ENCODE measurements around the gene EIF6.
"Not testable (repeated sequence)": the region's sequence is repeated elsewhere in the genome, so short reads cannot be mapped to it uniquely, and the experiment has no call there.

Gene EIF6

GRCh38 chr20:35284267-35284991 is at the start of gene EIF6:
TSS of gene EIF6 (minus strand) at chr20:35284772. CDS start at chr20:35284487, 285 bp downstream.
- DNase-seq = peak; percentile 74 to 85 (median 77)

DNA sequence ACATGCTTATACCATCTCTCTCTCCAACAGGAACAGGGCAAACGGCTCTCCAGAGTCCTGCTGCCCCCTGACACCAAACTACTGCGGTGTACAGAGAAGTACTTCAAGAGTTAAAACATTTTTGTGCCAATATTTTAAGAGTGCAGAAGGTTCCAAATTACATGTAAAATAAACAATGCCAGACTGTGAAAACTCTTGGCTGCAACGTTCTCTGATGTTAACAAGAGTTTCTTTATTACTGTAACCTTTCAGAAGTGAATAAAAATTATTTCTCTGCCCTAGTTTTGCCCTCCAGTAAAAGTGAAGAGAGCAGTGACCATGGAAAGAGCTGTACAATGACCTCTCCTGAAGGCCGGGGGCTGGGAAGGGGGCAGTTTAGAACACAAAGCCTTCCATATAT is 49.0 kb upstream of the EIF6 start:
- no peak for DNase-seq

GRCh38 chr20:35332540-35333200 is 48.1 kb upstream of the EIF6 start:
- DNase-seq = no peak

GRCh38 chr20:35329435-35330139 is 45.0 kb upstream of the EIF6 start:
- DNase-seq = peak; percentile 61 to 73 (median 62)

DNA sequence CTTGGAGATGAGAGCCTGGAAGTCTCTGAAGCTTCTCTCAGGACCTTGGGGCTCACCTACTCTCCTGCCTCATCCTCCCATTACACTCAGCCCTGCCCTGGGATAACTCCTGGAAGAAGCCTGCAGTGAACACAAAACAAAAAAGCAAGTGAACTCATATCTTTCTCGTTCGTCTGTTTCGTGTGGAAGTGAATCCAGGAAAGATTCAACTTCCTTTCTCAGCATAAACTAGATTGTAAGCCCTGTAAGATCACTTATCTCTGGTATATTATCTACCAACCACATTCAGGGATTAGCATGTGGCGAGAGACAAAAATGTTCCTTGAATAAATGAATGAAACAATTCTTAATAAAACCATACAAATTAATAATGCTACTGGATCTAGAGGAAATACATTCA is 44.1 kb upstream of the EIF6 start:
- no peak for DNase-seq

DNA sequence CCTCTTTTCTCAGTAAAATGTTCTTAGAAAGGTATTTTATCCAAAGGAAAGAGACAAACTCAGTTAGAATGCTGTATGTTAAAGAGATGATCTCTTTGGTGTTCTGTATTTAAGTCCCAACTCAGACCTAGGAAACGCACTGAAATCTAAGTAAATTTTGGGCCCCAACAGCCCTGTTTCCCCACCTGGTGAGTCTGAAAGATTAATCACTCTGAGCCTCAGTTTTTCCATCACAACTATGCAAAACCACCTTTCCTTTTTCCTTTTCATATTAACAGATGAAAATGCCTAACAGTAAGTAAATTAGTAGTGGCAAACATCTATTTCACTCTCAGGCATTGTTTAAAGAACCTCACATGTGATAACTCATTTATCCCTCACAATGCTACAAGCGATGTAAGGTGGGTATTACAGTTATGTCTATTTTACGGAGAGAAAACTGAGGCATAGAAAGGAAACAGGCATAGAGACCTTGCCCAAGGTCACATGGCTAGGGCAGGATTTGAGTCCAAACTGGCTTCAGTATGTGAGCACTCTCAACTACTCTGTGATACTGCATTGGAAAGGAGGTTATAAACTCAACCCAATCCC is 43.6 kb upstream of the EIF6 start:
- DNase-seq = no peak

DNA sequence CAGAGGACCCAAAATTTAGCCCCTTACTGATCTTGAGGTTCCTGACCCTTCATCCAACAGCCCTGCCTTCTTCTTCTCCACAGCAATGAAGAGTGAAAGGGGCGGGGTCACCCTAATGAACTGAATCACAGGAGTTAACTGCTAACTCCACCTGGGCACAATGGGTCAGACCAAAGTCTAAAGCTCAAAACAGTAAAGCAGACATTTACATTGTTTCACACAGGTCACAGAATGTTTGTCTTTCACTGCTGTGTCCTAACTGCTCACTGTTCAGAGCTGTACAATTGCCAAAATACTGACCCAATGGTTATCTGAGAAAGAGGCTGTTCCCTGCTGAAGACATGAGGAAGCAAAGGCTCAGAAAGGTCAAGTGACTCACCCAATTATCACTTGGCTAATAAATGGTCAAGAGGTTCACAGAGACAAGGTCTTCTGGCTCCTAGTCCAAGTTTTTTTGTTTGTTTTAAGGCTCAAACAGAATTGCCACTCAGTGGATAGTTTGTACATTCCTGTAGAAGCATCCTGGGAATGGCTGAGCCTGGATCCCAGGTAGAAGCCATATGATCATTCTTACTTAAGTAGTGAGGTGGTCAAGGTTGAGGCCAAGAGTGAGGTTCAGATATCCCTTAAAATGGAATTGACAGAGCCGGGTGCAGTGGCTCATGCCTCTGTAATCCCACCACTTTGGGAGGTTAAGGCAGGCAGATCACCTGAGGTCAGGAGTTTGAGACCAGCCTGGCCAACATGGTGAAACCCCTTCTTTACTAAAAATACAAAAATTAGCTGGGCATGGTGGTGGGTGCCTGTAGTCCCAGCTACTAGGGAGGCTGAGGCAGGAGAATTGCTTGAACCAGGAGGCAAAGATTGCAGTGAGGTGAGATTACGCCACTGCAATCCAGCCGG is 42.8 kb upstream of the EIF6 start:
- peak; percentile 44 to 71 (median 67) for DNase-seq

DNA sequence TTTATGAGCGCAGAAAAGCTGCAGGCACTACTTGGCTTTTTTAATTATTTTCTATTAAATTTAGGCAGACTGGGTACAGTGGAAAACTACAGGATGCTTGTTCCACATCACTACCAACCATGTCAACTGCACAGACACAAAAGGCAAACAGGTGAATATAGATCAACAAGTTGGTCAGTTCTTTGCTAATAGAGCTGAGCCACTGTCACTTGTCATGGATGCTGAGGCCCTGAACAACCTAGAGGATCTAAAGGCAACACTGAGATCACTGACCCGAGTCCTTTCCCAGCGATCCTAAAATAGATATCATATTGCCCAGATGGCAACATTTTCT is 42.1 kb upstream of the EIF6 start:
- DNase-seq = no peak

DNA sequence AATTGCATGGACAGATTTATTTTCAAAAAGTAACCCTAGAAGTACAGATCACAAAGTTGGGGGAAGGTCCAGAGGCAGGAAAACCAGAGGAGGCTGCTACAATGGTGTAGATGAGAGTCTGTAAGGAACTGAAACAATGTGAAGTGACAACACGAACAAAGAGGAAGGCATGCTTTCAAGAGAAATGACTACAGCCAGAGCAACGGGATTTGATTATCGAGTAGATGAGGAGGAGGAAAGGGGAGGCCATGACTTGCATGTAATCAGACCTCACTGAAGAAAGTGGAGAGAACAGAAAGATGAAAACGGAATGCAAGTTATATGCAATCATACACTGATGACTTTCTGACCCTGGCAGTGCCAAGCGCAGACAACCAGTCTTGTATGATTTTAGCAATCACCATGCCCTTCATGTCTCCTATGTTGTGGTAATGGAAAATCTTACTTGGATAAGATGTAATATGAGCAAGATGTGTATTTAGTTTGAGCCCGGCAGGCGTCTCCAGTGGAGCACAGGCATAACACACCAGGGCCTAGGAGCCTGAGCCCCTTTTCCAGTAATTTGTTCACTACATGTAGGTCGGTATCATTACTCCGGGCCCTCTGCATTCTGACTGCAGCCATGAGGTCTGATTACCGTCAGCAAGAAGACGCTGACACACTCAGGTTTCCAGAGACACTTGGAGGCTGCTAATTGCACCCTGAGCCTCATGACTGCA is 41.6 kb upstream of the EIF6 start:
- peak; percentile 53 to 67 (median 64) for DNase-seq

- no peak for DNase-seq
Observed at GRCh38 chr20:35325401-35325800, 40.8 kb upstream of the EIF6 start.

GRCh38 chr20:35320396-35321126 is 36.0 kb upstream of the EIF6 start:
- no peak for DNase-seq

DNA sequence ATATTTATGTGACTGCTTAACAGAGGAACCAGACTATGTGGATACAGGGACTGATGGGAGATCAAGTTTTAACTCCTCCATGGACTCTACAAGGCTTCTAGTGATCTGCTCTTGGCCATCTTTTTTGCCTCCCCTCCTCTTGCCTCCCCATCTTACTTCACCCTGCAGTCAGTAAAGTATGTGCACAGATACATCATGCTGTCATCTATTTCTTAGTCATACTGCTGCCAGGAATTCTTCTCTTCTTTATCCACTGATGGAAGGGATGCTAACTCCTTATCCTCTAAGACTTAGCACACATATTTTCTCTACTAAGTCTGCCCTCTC is 35.3 kb upstream of the EIF6 start:
- DNase-seq = no peak

DNA sequence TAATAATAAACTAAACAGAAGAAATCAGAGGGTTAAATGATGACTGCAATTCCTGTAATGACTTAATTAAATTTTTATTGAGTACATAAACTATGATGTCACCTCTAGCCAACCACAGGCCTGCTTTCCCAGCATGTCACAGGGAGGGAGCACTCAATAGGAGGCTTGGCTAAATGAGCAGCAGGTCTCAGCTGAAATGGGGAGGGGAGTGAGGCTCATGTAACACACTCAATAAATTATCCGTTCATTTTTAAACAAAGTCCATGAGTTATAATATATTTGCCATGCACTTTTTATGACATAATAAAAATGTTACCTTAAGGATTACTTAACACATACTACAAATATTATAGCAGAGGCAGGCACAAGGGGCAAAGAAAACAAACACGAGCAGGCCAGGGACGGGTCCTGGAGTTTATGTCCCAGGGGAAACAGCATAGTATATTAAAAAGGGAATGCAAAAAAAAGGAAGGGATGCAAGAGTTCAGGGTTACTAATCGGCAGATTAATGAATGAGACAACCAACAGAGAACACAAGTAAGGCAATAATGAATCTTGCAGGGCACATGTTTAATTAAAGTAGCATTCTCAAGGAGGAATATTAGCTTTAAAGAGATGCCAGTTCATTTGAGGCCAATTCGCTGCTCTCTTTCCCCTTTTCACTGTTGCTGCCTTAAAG is 34.8 kb upstream of the EIF6 start:
- DNase-seq = no peak

GRCh38 chr20:35318502-35319157 is 34.1 kb upstream of the EIF6 start:
- DNase-seq = no peak

GRCh38 chr20:35317416-35318210 is 33.0 kb upstream of the EIF6 start:
- no peak for DNase-seq

- no peak for DNase-seq
Observed at GRCh38 chr20:35316086-35316485, 31.5 kb upstream of the EIF6 start.

GRCh38 chr20:35315632-35316020 is 31.1 kb upstream of the EIF6 start:
- not testable (repeated sequence) for DNase-seq

- DNase-seq = no peak
Observed at GRCh38 chr20:35314816-35315631, 30.5 kb upstream of the EIF6 start.
